Stimulated activated naive CD4-positive, alpha-beta T cell (primary cell): ENCODE data around the gene POR.
"Not testable (repeated sequence)": the region's sequence is repeated elsewhere in the genome, so short reads cannot be mapped to it uniquely, and the experiment has no call there.

Source experiments
- DNase-seq, 6 experiments: peaks; one replicate each; lab custom pipeline; 2025; lab: John Stamatoyannopoulos, UW

POR gene

GRCh38 chr7:75885036-75885435, 29.9 kb upstream of the POR start:
- DNase-seq = no peak

GRCh38 chr7:75887669-75888369, 27.1 kb upstream of the POR start:
- no peak for DNase-seq

- DNase-seq = no peak
These were observed 26.3 kb upstream of the POR start for GRCh38 chr7:75888464-75889222.

- no peak for DNase-seq
These were observed 25.6 kb upstream of the POR start for GRCh38 chr7:75889223-75889825.

GRCh38 chr7:75889826-75890225, 25.1 kb upstream of the POR start:
- DNase-seq = no peak

- DNase-seq = not testable (repeated sequence)
These were observed 23.7 kb upstream of the POR start for GRCh38 chr7:75891237-75891636.

GRCh38 chr7:75891815-75892411, 23.0 kb upstream of the POR start:
- no peak for DNase-seq

- no peak for DNase-seq
These were observed 22.2 kb upstream of the POR start for GRCh38 chr7:75892634-75893272.

GRCh38 chr7:75896803-75897327, 18.1 kb upstream of the POR start:
- no peak for DNase-seq

GRCh38 chr7:75900617-75901315, 14.2 kb upstream of the POR start:
- no peak for DNase-seq

- no peak for DNase-seq
These were observed 9.0 kb upstream of the POR start for GRCh38 chr7:75905785-75906604.

- DNase-seq = no peak
These were observed 7.8 kb upstream of the POR start for GRCh38 chr7:75906991-75907667.

- not testable (repeated sequence) for DNase-seq
These were observed 7.3 kb upstream of the POR start for GRCh38 chr7:75907668-75908039.

- DNase-seq = no peak
These were observed 5.3 kb upstream of the POR start for GRCh38 chr7:75909521-75910132.

GRCh38 chr7:75911186-75911585, 3.8 kb upstream of the POR start:
- not testable (repeated sequence) for DNase-seq

- DNase-seq = no peak
These were observed 1.5 kb upstream of the POR start for GRCh38 chr7:75913437-75913836.

- DNase-seq = no peak
These were observed 743 bp upstream of the POR start for GRCh38 chr7:75914169-75914654.

- peak in 4 of 6 experiments; percentile 7 to 51 (median 29) for DNase-seq
These were observed 631 bp downstream of the POR start for GRCh38 chr7:75915416-75916156.

- DNase-seq = no peak
These were observed 1.3 kb downstream of the POR start for GRCh38 chr7:75916259-75916658.
